Thoracic aorta (tissue), 2 donors: ENCODE data around the gene SHROOM2. TPM values are rescaled to one million over a fixed set of nuclear protein-coding genes. Genes with fewer than 3 reads are reported as not detected.

ENCODE experiments used
- ATAC-seq: fragments of 150-250 bp; one replicate; pipeline ENCODE4 v1.8.0; 2017; ENCODE audit warnings: low read depth; ENCODE audit not compliant: insufficient number of reproducible peaks, low FRiP score
- DNase-seq: peaks from one replicate; pipeline ENCODE4 v3.0.0-alpha.2; 2020; ENCODE audit warnings: low spot score
- H3K27ac ChIP-seq, 2 donors: fragments of 200-600 bp; sonication (generic); 1 replicate in 1 of 2; 2 replicates in 1 of 2; pipeline ENCODE4 v1.5.1; 2016; ENCODE audit warnings: mild to moderate bottlenecking in 2 of 2, moderate library complexity in 2 of 2
- H3K27me3 ChIP-seq: fragments of 200-600 bp; sonication (generic); replicated peaks from 2 replicates; pipeline ENCODE4 v1.6.0; 2016; ENCODE audit warnings: mild to moderate bottlenecking; ENCODE audit not compliant: insufficient read depth
- H3K36me3 ChIP-seq: fragments of 200-600 bp; sonication (generic); one replicate; pipeline ENCODE4 v1.5.1; 2016
- H3K4me1 ChIP-seq, 2 donors: fragments of 200-600 bp; sonication (generic); 1 replicate in 1 of 2; 2 replicates in 1 of 2; pipeline versions ENCODE4 v1.5.1 to v1.6.0; 2016; ENCODE audit warnings: low read depth in 2 of 2, mild to moderate bottlenecking in 1 of 2; ENCODE audit not compliant: control insufficient read depth in 1 of 2
- H3K4me3 ChIP-seq: fragments of 200-600 bp; sonication (generic); 2 replicates; pipeline ENCODE4 v1.5.1; 2016; ENCODE audit warnings: mild to moderate bottlenecking
- H3K9me3 ChIP-seq: fragments of 200-600 bp; sonication (generic); 2 replicates; pipeline ENCODE4 v1.5.1; 2016
- total RNA-seq, 2 donors: library from RNA; depleted of rRNA; stranded (reverse); fragments of >200 nt; gene quantifications; one replicate each; pipeline versions ENCODE4 v1.1.0 to v1.2.3, GENCODE V29; 2016
- TF ChIP-seq, protein P1 (sequence below): fragments of 200-600 bp; sonication (generic); IDR thresholded peaks from one replicate; pipeline ENCODE4 v1.5.1; 2019; ENCODE audit warnings: antibody characterized with exemption

The SHROOM2 gene
- total RNA-seq, 2 donors from 2014 or later: 2.0 TPM

GRCh38 chrX:9816084-9816700 lies 30.0 kb downstream of the SHROOM2 start:
- Histone ChIP-seq H3K27ac (no peak overlapping the region), H3K9me3 (no peaks in the 10 kb centered on the region), H3K4me1 (no peaks in the 10 kb centered on the region), H3K36me3 (no peaks in the 10 kb centered on the region), H3K27me3 (no peaks in the 10 kb centered on the region), H3K4me3 (no peak overlapping the region)
- DNase-seq: no peak
- TF ChIP-seq, protein P1, sequence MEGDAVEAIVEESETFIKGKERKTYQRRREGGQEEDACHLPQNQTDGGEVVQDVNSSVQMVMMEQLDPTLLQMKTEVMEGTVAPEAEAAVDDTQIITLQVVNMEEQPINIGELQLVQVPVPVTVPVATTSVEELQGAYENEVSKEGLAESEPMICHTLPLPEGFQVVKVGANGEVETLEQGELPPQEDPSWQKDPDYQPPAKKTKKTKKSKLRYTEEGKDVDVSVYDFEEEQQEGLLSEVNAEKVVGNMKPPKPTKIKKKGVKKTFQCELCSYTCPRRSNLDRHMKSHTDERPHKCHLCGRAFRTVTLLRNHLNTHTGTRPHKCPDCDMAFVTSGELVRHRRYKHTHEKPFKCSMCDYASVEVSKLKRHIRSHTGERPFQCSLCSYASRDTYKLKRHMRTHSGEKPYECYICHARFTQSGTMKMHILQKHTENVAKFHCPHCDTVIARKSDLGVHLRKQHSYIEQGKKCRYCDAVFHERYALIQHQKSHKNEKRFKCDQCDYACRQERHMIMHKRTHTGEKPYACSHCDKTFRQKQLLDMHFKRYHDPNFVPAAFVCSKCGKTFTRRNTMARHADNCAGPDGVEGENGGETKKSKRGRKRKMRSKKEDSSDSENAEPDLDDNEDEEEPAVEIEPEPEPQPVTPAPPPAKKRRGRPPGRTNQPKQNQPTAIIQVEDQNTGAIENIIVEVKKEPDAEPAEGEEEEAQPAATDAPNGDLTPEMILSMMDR: no peak
- ATAC-seq: no peak

- Histone ChIP-seq H3K4me3 (no peak overlapping the region), H3K9me3 (no peaks in the 10 kb centered on the region), H3K36me3 (no peaks in the 10 kb centered on the region), H3K4me1 (no peaks in the 10 kb centered on the region), H3K27ac (no peak overlapping the region), H3K27me3 (no peaks in the 10 kb centered on the region)
- ATAC-seq: no peak
- no peak for DNase-seq
- TF ChIP-seq, protein P1: no peak
These were observed 35.3 kb downstream of the SHROOM2 start for GRCh38 chrX:9821572-9821971.

DNA sequence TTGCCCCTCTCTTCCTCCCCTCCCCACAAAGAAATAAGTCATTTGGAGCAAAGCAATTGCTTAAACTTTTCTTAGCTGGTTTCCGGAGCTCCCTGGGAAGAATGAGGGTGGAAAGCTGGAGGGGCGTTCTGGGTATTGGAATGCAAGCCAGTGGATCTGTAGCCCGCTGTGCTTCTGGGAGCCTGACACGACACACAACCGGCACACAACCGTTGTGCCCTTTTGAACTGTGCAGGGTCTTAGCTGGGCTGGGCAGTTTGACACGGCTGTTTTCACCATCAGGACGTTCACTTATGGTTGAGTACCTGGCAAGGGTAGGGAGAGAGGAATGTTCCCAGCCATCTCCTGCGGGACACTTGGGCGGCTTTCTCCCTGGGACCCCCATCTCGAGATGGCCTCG lies 38.3 kb downstream of the SHROOM2 start:
- Histone ChIP-seq H3K4me3 (no peak overlapping the region), H3K36me3 (no peaks in the 10 kb centered on the region), H3K27ac (no peak overlapping the region), H3K27me3 (no peaks in the 10 kb centered on the region), H3K9me3 (no peaks in the 10 kb centered on the region), H3K4me1 (no peaks in the 10 kb centered on the region)
- TF ChIP-seq, protein P1: no peak
- no peak for ATAC-seq
- no peak for DNase-seq

DNA sequence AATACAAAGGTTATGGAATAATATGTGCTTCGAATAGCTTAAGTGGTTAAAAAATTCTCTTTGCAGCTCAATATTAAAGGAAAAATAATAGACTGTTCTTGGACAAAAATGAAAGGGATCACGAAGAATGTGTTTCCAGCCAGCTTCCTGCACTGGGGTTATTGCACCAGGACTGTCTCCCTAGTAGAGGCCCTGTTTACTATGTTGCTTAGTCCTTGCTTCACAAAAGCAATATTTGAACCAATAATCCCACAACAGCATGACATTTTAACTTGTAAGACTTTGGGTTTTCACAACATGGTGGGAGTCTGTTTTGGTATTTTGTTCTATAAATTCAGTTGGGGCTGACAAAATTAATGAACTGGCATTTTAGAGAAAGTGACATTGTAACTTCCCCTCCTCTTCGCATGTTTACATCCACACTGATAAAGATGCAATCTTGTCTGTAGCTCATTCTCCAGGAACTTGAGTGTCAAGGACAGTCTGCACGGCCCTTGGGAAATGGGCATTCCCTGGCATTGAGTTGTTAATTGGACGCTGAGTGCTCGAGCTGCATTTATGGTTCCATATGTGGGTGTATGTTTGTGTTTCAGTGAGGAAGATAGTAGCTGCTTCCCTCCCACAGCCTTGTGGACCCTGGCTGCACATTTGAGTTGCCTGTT lies 39.0 kb downstream of the SHROOM2 start:
- ATAC-seq (no peak), DNase-seq (no peak)
- TF ChIP-seq, protein P1: no peak
- Histone ChIP-seq H3K27ac (no peak overlapping the region), H3K9me3 (no peaks in the 10 kb centered on the region), H3K27me3 (no peaks in the 10 kb centered on the region), H3K36me3 (no peaks in the 10 kb centered on the region), H3K4me1 (no peaks in the 10 kb centered on the region), H3K4me3 (no peak overlapping the region)

DNA sequence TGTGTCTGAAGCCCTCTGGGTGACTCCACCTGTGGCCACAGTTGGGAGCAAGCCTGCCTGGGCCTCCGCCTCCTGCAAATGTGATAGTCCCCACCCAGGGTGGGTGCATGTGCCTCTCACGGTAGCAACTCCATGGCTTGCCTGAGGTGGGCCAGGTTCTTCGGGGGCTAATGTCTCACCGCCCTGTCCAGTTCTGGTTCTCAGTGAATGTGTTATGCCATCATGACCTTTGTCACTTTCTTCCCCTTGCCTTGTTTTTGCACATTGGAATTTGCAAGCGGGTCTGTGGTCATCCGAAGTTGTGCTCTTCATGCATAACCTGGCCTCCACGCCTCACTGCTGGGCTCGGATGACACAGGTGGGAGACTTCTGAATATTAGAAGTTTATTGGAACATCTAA lies 39.7 kb downstream of the SHROOM2 start:
- DNase-seq (no peak), ATAC-seq (no peak)

More for the DNA sequence above, 39.7 kb downstream of the SHROOM2 start:
- Histone ChIP-seq H3K36me3 (no peaks in the 10 kb centered on the region), H3K27me3 (no peaks in the 10 kb centered on the region), H3K27ac (no peak overlapping the region), H3K4me1 (no peaks in the 10 kb centered on the region), H3K9me3 (no peaks in the 10 kb centered on the region), H3K4me3 (no peak overlapping the region)
- TF ChIP-seq, protein P1: no peak
